Activated T-cell treated with anti-CD3 and anti-CD28 coated beads for 1 hour (primary cell): Measurements from ENCODE around the gene CFAP221.

Source experiments
- DNase-seq: peaks from one replicate; pipeline ENCODE4 v3.0.0-alpha.2; 2020; ENCODE audit warnings: low read depth

Gene CFAP221

GRCh38 chr2:119544075-119544938 is at the start of gene CFAP221:
TSS of gene CFAP221 (plus strand) at chr2:119544449. CDS start at chr2:119546132, 1,683 bp downstream.
- DNase-seq, result peak; percentile 5

GRCh38 chr2:119495948-119496347 is 48.3 kb upstream of the CFAP221 start:
- DNase-seq, result no peak

- no peak for DNase-seq
These were observed 47.6 kb upstream of the CFAP221 start for GRCh38 chr2:119496682-119497081.

- DNase-seq, result no peak
These were observed 35.5 kb upstream of the CFAP221 start for GRCh38 chr2:119508756-119509155.

GRCh38 chr2:119511989-119512388 is 32.3 kb upstream of the CFAP221 start:
- DNase-seq, result no peak

- no peak for DNase-seq
These were observed 31.3 kb upstream of the CFAP221 start for GRCh38 chr2:119512946-119513345.

- no peak for DNase-seq
These were observed 30.4 kb upstream of the CFAP221 start for GRCh38 chr2:119513832-119514231.

- no peak for DNase-seq
These were observed 28.1 kb upstream of the CFAP221 start for GRCh38 chr2:119516121-119516520.

GRCh38 chr2:119517433-119517832 is 26.8 kb upstream of the CFAP221 start:
- DNase-seq, result peak; percentile 6

- DNase-seq, result no peak
These were observed 25.7 kb upstream of the CFAP221 start for GRCh38 chr2:119518401-119519056.

GRCh38 chr2:119519057-119519408 is 25.2 kb upstream of the CFAP221 start:
- no peak for DNase-seq

GRCh38 chr2:119520696-119521432 is 23.4 kb upstream of the CFAP221 start:
- no peak for DNase-seq

GRCh38 chr2:119521433-119522050 is 22.7 kb upstream of the CFAP221 start:
- no peak for DNase-seq

- no peak for DNase-seq
These were observed 21.6 kb upstream of the CFAP221 start for GRCh38 chr2:119522671-119523070.

- DNase-seq, result no peak
These were observed 20.8 kb upstream of the CFAP221 start for GRCh38 chr2:119523383-119523951.

- no peak for DNase-seq
These were observed 20.1 kb upstream of the CFAP221 start, which contains the start of gene SCTR for GRCh38 chr2:119523952-119524694. TSS of gene SCTR (minus strand) at chr2:119524483. CDS start at chr2:119524226, 257 bp downstream.

- DNase-seq, result no peak
These were observed 18.6 kb upstream of the CFAP221 start for GRCh38 chr2:119525614-119526013.

- no peak for DNase-seq
These were observed 16.2 kb upstream of the CFAP221 start for GRCh38 chr2:119527999-119528398.

GRCh38 chr2:119531292-119531691 is 13.0 kb upstream of the CFAP221 start:
- DNase-seq, result no peak

- DNase-seq, result no peak
These were observed 10.7 kb upstream of the CFAP221 start for GRCh38 chr2:119533560-119533959.

- no peak for DNase-seq
These were observed 8.0 kb upstream of the CFAP221 start for GRCh38 chr2:119536211-119536610.
